HG02938 (cell line): ENCODE measurements around the gene ANKRD23.

Experiments
- ATAC-seq: cut with Tn5 transposase; IDR thresholded peaks from one replicate; pipeline ENCODE4 v1.9.1; 2021; ENCODE audit warnings: mild to moderate bottlenecking, moderate library complexity; ENCODE audit not compliant: unreplicated experiment

ANKRD23 gene

GRCh38 chr2:96877631-96878092 lies 33.8 kb upstream of the ANKRD23 start:
- ATAC-seq, result no peak

GRCh38 chr2:96877042-96877451 lies 33.2 kb upstream of the ANKRD23 start:
- no peak for ATAC-seq

GRCh38 chr2:96876269-96877041 lies 32.6 kb upstream of the ANKRD23 start:
- ATAC-seq, result no peak

GRCh38 chr2:96875498-96876268 lies 31.9 kb upstream of the ANKRD23 start:
- ATAC-seq, result no peak

- ATAC-seq, result no peak
These were observed 30.5 kb upstream of the ANKRD23 start for GRCh38 chr2:96874198-96874831.

- ATAC-seq, result no peak
These were observed 29.9 kb upstream of the ANKRD23 start for GRCh38 chr2:96873651-96874096.

GRCh38 chr2:96872591-96873349 lies 28.9 kb upstream of the ANKRD23 start:
- ATAC-seq, result no peak

- no peak for ATAC-seq
These were observed 26.9 kb upstream of the ANKRD23 start for GRCh38 chr2:96870626-96871255.

- no peak for ATAC-seq
These were observed 26.2 kb upstream of the ANKRD23 start, which contains the start of gene SEMA4C for GRCh38 chr2:96869822-96870625. TSS of gene SEMA4C (minus strand) at chr2:96870080. CDS start at chr2:96867886, 2,194 bp downstream.

- no peak for ATAC-seq
These were observed 25.5 kb upstream of the ANKRD23 start for GRCh38 chr2:96869281-96869821.

GRCh38 chr2:96868555-96869280 lies 24.9 kb upstream of the ANKRD23 start:
- ATAC-seq, result no peak

GRCh38 chr2:96867756-96868554 lies 24.1 kb upstream of the ANKRD23 start:
- no peak for ATAC-seq

- ATAC-seq, result no peak
These were observed 23.4 kb upstream of the ANKRD23 start for GRCh38 chr2:96866986-96867755.

- no peak for ATAC-seq
These were observed 22.8 kb upstream of the ANKRD23 start for GRCh38 chr2:96866586-96866985.

GRCh38 chr2:96866149-96866548 lies 22.3 kb upstream of the ANKRD23 start:
- no peak for ATAC-seq

- ATAC-seq, result no peak
These were observed 21.8 kb upstream of the ANKRD23 start for GRCh38 chr2:96865654-96866053.
